Ishikawa (cell line): ENCODE measurements around the gene KLHL8.

ENCODE experiments used
- CEBPB ChIP-seq: IDR thresholded peaks from 2 replicates; pipeline ENCODE4 v1.6.1; 2012
- EP300 ChIP-seq: IDR thresholded peaks from 2 replicates; pipeline ENCODE4 v1.6.1; 2012; ENCODE audit warnings: borderline replicate concordance

- TF ChIP-seq EP300, result no peak
- no peak for TF ChIP-seq CEBPB
Observed at GRCh38 chr4:87132035-87132434, 88.4 kb downstream of the KLHL8 start.
